Measurements from ENCODE around the gene MEIS1.

DNA sequence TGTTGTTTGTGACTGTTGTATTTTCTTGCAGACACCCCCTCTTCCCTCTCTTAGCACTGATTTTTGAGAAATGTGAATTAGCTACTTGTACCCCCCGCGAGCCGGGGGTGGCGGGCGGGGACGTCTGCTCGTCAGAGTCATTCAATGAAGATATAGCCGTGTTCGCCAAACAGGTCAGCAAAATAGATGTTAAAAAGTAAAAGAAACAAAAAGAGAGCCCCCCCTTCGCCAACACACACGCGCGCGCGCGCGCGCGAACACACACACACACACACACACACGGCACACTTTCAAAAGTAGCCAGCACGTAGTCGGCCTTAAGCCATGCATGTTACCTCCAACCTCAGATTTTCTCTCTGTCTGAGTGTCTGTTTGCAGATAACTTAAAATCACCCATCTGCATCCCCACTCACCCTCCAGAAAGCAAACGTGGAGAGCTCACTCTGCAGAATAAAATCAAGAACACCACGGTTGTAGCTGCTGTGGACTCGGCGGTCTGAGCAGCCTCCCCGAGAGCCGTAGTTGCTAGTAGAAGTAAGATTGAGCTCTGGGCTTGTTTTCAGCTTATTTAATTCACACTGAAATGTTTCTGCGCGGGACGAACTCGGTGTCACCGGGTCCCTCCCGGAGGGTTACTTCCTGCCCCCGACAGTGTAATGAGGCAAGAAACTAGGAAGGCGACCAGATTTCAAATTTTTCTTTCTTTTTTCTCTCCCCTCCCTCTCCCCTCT, 5.1 kb downstream of the MEIS1 start:
- TF ChIP-seq, protein P1, sequence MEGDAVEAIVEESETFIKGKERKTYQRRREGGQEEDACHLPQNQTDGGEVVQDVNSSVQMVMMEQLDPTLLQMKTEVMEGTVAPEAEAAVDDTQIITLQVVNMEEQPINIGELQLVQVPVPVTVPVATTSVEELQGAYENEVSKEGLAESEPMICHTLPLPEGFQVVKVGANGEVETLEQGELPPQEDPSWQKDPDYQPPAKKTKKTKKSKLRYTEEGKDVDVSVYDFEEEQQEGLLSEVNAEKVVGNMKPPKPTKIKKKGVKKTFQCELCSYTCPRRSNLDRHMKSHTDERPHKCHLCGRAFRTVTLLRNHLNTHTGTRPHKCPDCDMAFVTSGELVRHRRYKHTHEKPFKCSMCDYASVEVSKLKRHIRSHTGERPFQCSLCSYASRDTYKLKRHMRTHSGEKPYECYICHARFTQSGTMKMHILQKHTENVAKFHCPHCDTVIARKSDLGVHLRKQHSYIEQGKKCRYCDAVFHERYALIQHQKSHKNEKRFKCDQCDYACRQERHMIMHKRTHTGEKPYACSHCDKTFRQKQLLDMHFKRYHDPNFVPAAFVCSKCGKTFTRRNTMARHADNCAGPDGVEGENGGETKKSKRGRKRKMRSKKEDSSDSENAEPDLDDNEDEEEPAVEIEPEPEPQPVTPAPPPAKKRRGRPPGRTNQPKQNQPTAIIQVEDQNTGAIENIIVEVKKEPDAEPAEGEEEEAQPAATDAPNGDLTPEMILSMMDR (IDR thresholded peaks at IDR 0.05; ENCODE audit: low read depth, low read length), result no peak
- TF ChIP-seq EZH2phosphoT487 (IDR thresholded peaks at IDR 0.05; ENCODE audit: low read depth), result no peak

Data from OCI-LY3 (cell line).